IMR-90 (cell line): ENCODE measurements around the gene PRDM15. TPM values are rescaled to one million over a fixed set of nuclear protein-coding genes. Genes with fewer than 3 reads are reported as not detected.

Experiments
- ATAC-seq: fragments of 200-7000 bp; cut with Tn5 transposase; 2 replicates; pipeline ENCODE4 v1.9.1; 2020; ENCODE audit warnings: low read depth, mild to moderate bottlenecking, moderate library complexity
- BruUV-seq: library from RNA; stranded (reverse); fragments of 400-500 nt; replicated peaks from 2 replicates; lab custom pipeline; 2021; lab: Mats Ljungman, UMichigan
- CTCF ChIA-PET: fragments of 300-600 bp; formaldehyde crosslinking; extraction: SDS; loops from one replicate; lab custom pipeline; 2021; ENCODE audit warnings: antibody characterized with exemption; lab: Yijun Ruan, JAX
- POLR2A ChIA-PET: fragments of 300-600 bp; sonication (Branson Sonifier 250); formaldehyde crosslinking; loops from one replicate; lab custom pipeline; 2022; ENCODE audit warnings: antibody characterized with exemption; ENCODE audit not compliant: unreplicated experiment; lab: Charles Lee
- DNase-seq: peaks from one replicate; pipeline ENCODE4 v3.0.0; 2013
- H2AFZ ChIP-seq: replicated peaks from 2 replicates; pipeline ENCODE3; 2013; ENCODE audit warnings: low read length, mild to moderate bottlenecking; ENCODE audit not compliant: poor library complexity
- H2AK5ac ChIP-seq: 2 replicates; pipeline ENCODE4 v1.6.1; 2013; ENCODE audit warnings: low read depth, low read length, inconsistent platforms
- H2AK9ac ChIP-seq: replicated peaks from 2 replicates; pipeline ENCODE3; 2013; ENCODE audit warnings: mild to moderate bottlenecking, low read depth, low read length, moderate library complexity; ENCODE audit not compliant: poor library complexity
- H2BK120ac ChIP-seq: 2 replicates; pipeline ENCODE4 v1.6.1; 2013; ENCODE audit warnings: low read depth, low read length, inconsistent platforms
- H2BK15ac ChIP-seq: 3 replicates; pipeline ENCODE4 v1.6.1; 2013; ENCODE audit warnings: low read depth, low read length, inconsistent platforms
- H2BK20ac ChIP-seq: 2 replicates; pipeline ENCODE4 v1.6.1; 2013; ENCODE audit warnings: low read depth, mild to moderate bottlenecking, inconsistent platforms, low read length, moderate library complexity
- H2BK5ac ChIP-seq: 2 replicates; pipeline ENCODE4 v1.6.1; 2013; ENCODE audit warnings: mild to moderate bottlenecking, low read depth, low read length, inconsistent platforms; ENCODE audit not compliant: poor library complexity, severe bottlenecking
- H3K14ac ChIP-seq: replicated peaks from 2 replicates; pipeline ENCODE4 v1.6.1; 2013; ENCODE audit warnings: low read depth, low read length, inconsistent platforms
- H3K18ac ChIP-seq: 2 replicates; pipeline ENCODE4 v1.6.1; 2013; ENCODE audit warnings: low read depth, low read length, control low read depth
- H3K23ac ChIP-seq: 2 replicates; pipeline ENCODE4 v1.6.1; 2013; ENCODE audit warnings: low read depth, low read length, inconsistent platforms
- H3K27ac ChIP-seq: 2 replicates; pipeline ENCODE4 v1.5.1; 2013; ENCODE audit warnings: mild to moderate bottlenecking, control low read depth, low read length; ENCODE audit not compliant: insufficient read depth
- H3K27me3 ChIP-seq: 2 replicates; pipeline ENCODE4 v1.6.1; 2013; ENCODE audit warnings: low read length; ENCODE audit not compliant: control insufficient read depth, insufficient read depth
- H3K36me3 ChIP-seq: 2 replicates; pipeline ENCODE4 v1.6.1; 2013; ENCODE audit warnings: low read length, mixed read lengths; ENCODE audit not compliant: control insufficient read depth, insufficient read depth
- H3K4ac ChIP-seq: 2 replicates; pipeline ENCODE4 v1.6.1; 2013; ENCODE audit warnings: low read depth, low read length, inconsistent platforms
- H3K4me1 ChIP-seq: 2 replicates; pipeline ENCODE4 v1.6.1; 2013; ENCODE audit warnings: low read length, mixed read lengths; ENCODE audit not compliant: control insufficient read depth, insufficient read depth
- H3K4me2 ChIP-seq: 2 replicates; pipeline ENCODE4 v1.6.1; 2013; ENCODE audit warnings: low read depth, mild to moderate bottlenecking, control low read depth, low read length, moderate library complexity
- H3K4me3 ChIP-seq: 2 replicates; pipeline ENCODE4 v1.5.1; 2013; ENCODE audit warnings: low read depth, mild to moderate bottlenecking, control low read depth, low read length, moderate library complexity; ENCODE audit not compliant: insufficient read depth
- H3K56ac ChIP-seq: 2 replicates; pipeline ENCODE4 v1.6.1; 2013; ENCODE audit warnings: low read length, inconsistent platforms; ENCODE audit not compliant: insufficient read depth; ENCODE audit errors: extremely low read depth
- H3K79me1 ChIP-seq, 2 experiments: 2 replicates each; pipeline ENCODE4 v1.6.1; 2013; ENCODE audit warnings: low read length in 2 of 2, inconsistent platforms in 1 of 2, low read depth in 1 of 2
- H3K9ac ChIP-seq: 2 replicates; pipeline ENCODE4 v1.6.1; 2013; ENCODE audit warnings: low read depth, low read length, control low read depth
- H3K9me1 ChIP-seq: 2 replicates; pipeline ENCODE4 v1.6.1; 2013; ENCODE audit warnings: low read length, inconsistent platforms; ENCODE audit not compliant: insufficient read depth
- H3K9me3 ChIP-seq: 2 replicates; pipeline ENCODE4 v1.6.1; 2013; ENCODE audit warnings: low read length; ENCODE audit not compliant: control insufficient read depth, insufficient read depth
- H4K20me1 ChIP-seq: 2 replicates; pipeline ENCODE4 v1.6.1; 2013; ENCODE audit warnings: low read length, inconsistent platforms; ENCODE audit not compliant: insufficient read depth
- H4K5ac ChIP-seq: 2 replicates; pipeline ENCODE4 v1.6.1; 2013; ENCODE audit warnings: mild to moderate bottlenecking, low read depth, low read length, control low read depth
- H4K8ac ChIP-seq, 2 experiments: 2 replicates each; pipeline ENCODE4 v1.6.1; 2013; ENCODE audit warnings: low read depth in 2 of 2, low read length in 2 of 2, control low read depth in 1 of 2, inconsistent platforms in 1 of 2
- H4K91ac ChIP-seq: 2 replicates; pipeline ENCODE4 v1.6.1; 2013; ENCODE audit warnings: low read depth, low read length, inconsistent platforms; ENCODE audit not compliant: insufficient read depth
- BHLHE40 ChIP-seq: fragments of 150-350 bp; IDR thresholded peaks from 2 replicates; pipeline ENCODE4 v1.6.1; 2016; ENCODE audit warnings: mild to moderate bottlenecking, low read depth, low read length
- CEBPB ChIP-seq: IDR thresholded peaks from 2 replicates; pipeline ENCODE4 v1.6.1; 2012; ENCODE audit warnings: low read depth, low read length, improper control_type of control experiment
- CHD1 ChIP-seq: IDR thresholded peaks from 2 replicates; pipeline ENCODE4 v1.6.1; 2012; ENCODE audit warnings: low read depth, low read length, improper control_type of control experiment
- CTCF ChIP-seq: conservative IDR thresholded peaks from 2 replicates; pipeline ENCODE4 v1.5.1; 2012; ENCODE audit warnings: mild to moderate bottlenecking, low read depth, low read length, improper control_type of control experiment
- FOS ChIP-seq: fragments of 150-350 bp; IDR thresholded peaks from 2 replicates; pipeline ENCODE4 v1.6.1; 2016; ENCODE audit warnings: low read depth, low read length
- MAFK ChIP-seq: IDR thresholded peaks from 2 replicates; pipeline ENCODE4 v1.6.1; 2012; ENCODE audit warnings: low read depth, low read length, improper control_type of control experiment
- MAZ ChIP-seq: IDR thresholded peaks from 2 replicates; pipeline ENCODE4 v1.6.1; 2012; ENCODE audit warnings: low read depth, mild to moderate bottlenecking, low read length, improper control_type of control experiment, moderate library complexity, borderline replicate concordance
- MXI1 ChIP-seq: IDR thresholded peaks from 2 replicates; pipeline ENCODE4 v1.6.1; 2012; ENCODE audit warnings: low read depth, mild to moderate bottlenecking, low read length, moderate library complexity, borderline replicate concordance
- NFE2L2 ChIP-seq: fragments of 150-350 bp; IDR thresholded peaks from 2 replicates; pipeline ENCODE4 v1.6.1; 2016; ENCODE audit warnings: low read depth, mild to moderate bottlenecking, low read length
- POLR2A ChIP-seq: IDR thresholded peaks from 2 replicates; pipeline ENCODE4 v1.6.1; 2012; ENCODE audit warnings: mild to moderate bottlenecking, low read depth, low read length
- RAD21 ChIP-seq: IDR thresholded peaks from 2 replicates; pipeline ENCODE4 v1.6.1; 2012; ENCODE audit warnings: low read length, improper control_type of control experiment
- RCOR1 ChIP-seq: IDR thresholded peaks from 2 replicates; pipeline ENCODE4 v1.6.1; 2012; ENCODE audit warnings: mild to moderate bottlenecking, low read length, improper control_type of control experiment; ENCODE audit not compliant: insufficient replicate concordance
- RFX5 ChIP-seq: IDR thresholded peaks from 2 replicates; pipeline ENCODE4 v1.8.0; 2012; ENCODE audit warnings: low read depth, mild to moderate bottlenecking, low read length, moderate library complexity
- SMC3 ChIP-seq: fragments of 150-350 bp; IDR thresholded peaks from 2 replicates; pipeline ENCODE4 v1.6.1; 2016; ENCODE audit warnings: low read depth, mild to moderate bottlenecking, antibody characterized with exemption, low read length, moderate library complexity
- USF2 ChIP-seq: fragments of 150-350 bp; IDR thresholded peaks from 2 replicates; pipeline ENCODE4 v1.6.1; 2017; ENCODE audit warnings: mild to moderate bottlenecking, antibody characterized with exemption, low read length, low read depth
- WGBS, 2 experiments: methylation state at CpG; one replicate each; pipeline versions ENCODE4 v1.1.5 to v1.1.7; 2013; ENCODE audit warnings: missing lambda C conversion rate in 2 of 2; ENCODE audit not compliant: insufficient read length in 1 of 2; ENCODE audit errors: extremely low coverage in 2 of 2; 5-methylcytosine and 5-hydroxymethylcytosine counted together
- dilution Hi-C: fragments of 300-500 bp; cut with HindIII; formaldehyde crosslinking; loops from one replicate; pipeline ENCODE4 v1.14.3; 2018; ENCODE audit warnings: low sequenced_read_pairs; ENCODE audit not compliant: unreplicated experiment
- in situ Hi-C: fragments of 300-500 bp; cut with MboI; formaldehyde crosslinking; loops from 3 replicates; pipeline ENCODE4 v1.14.3; 2019; ENCODE audit warnings: low sequenced_read_pairs, inconsistent platforms, mixed read lengths
- intact Hi-C: fragments of 100-400 bp; cut with micrococcal nuclease; formaldehyde crosslinking; loops from 2 replicates; pipeline ENCODE4 v1.10.0; 2022
- polyA plus RNA-seq, 3 experiments: library from polyadenylated mRNA; depleted of rRNA; stranded (reverse); fragments of >200 nt; gene quantifications; 2 replicates each; pipeline ENCODE4 v1.2.3, GENCODE V29; 2012; ENCODE audit warnings: low replicate concordance in 1 of 3
- total RNA-seq: library from RNA; depleted of rRNA; stranded (reverse); fragments of >200 nt; gene quantifications from 2 replicates; pipeline ENCODE4 v1.2.3, GENCODE V29; 2012
- TF ChIP-seq, protein P1 (sequence below): fragments of 150-350 bp; IDR thresholded peaks from 2 replicates; pipeline ENCODE4 v1.6.1; 2016; ENCODE audit warnings: low read depth, mild to moderate bottlenecking, low read length, moderate library complexity, borderline replicate concordance

PRDM15 gene
- total and polyA plus RNA-seq, 2 of the 4 experiments (the other 2 are of a cell fraction): 7.3 to 8.8 TPM

GRCh38 chr21:41755258-41755933, 123.7 kb downstream of the PRDM15 start:
- DNase-seq (no peak), ATAC-seq (no peak)
- in situ Hi-C loops (no loop called here), dilution Hi-C loops (no loop called here), intact Hi-C loops (no loop called here)
- H3K4me2 ChIP-seq: no peak overlapping the region
- no peaks in the 10 kb centered on the region for H4K20me1 ChIP-seq
- ChIA-PET CTCF (interaction anchor here (1.7 kb wide), 1 partner anchor 22 kb away, joined by 3 read pairs; no protein-coding TSS in a partner anchor), POLR2A (no interaction called here)
- H3K36me3 ChIP-seq: no peaks in the 10 kb centered on the region
- BruUV-seq: no TSS peak
- H3K9me1 ChIP-seq: peaks cover 4% of the 10 kb centered on the region; the same call in 1 of the 2 replicates
- no peaks in the 10 kb centered on the region for H3K79me1 ChIP-seq
- no peak overlapping the region for H3K4me3 ChIP-seq
- no peak overlapping the region for H2AFZ ChIP-seq
- no peak overlapping the region for H3K56ac ChIP-seq
- H3K14ac ChIP-seq: no peak overlapping the region
- H3K9me3 ChIP-seq: no peaks in the 10 kb centered on the region
- H4K91ac ChIP-seq: no peak overlapping the region
- no peak overlapping the region for H2AK9ac ChIP-seq
- WGBS, 2 experiments: 93% methylated on average over 11 of the region's 23 CpGs; no CpG with 5 or more reads in 1 of the 2 experiments
- H4K8ac ChIP-seq: no peak overlapping the region
- no peak overlapping the region for H3K27ac ChIP-seq
- H4K5ac ChIP-seq: no peak overlapping the region
- H3K27me3 ChIP-seq: peaks cover 8% of the 10 kb centered on the region
- H3K23ac ChIP-seq: no peak overlapping the region
- no peak overlapping the region for H3K18ac ChIP-seq
- no peak overlapping the region for H2BK120ac ChIP-seq
- peaks cover 11% of the 10 kb centered on the region for H3K4me1 ChIP-seq
- H2AK5ac ChIP-seq: no peak overlapping the region
- H2BK5ac ChIP-seq: no peak overlapping the region
- no peak overlapping the region for H2BK15ac ChIP-seq
- H2BK20ac ChIP-seq: no peak overlapping the region
- H3K9ac ChIP-seq: no peak overlapping the region
- TF ChIP-seq MAZ (no peak), BHLHE40 (no peak), RFX5 (no peak), CTCF (no peak), POLR2A (no peak), USF2 (no peak), FOS (no peak), MXI1 (no peak), NFE2L2 (no peak), RCOR1 (no peak), MAFK (no peak), RAD21 (no peak), SMC3 (no peak), CHD1 (no peak), CEBPB (no peak)
- TF ChIP-seq, protein P1, sequence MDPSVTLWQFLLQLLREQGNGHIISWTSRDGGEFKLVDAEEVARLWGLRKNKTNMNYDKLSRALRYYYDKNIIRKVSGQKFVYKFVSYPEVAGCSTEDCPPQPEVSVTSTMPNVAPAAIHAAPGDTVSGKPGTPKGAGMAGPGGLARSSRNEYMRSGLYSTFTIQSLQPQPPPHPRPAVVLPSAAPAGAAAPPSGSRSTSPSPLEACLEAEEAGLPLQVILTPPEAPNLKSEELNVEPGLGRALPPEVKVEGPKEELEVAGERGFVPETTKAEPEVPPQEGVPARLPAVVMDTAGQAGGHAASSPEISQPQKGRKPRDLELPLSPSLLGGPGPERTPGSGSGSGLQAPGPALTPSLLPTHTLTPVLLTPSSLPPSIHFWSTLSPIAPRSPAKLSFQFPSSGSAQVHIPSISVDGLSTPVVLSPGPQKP: no peak
- H3K4ac ChIP-seq: no peak overlapping the region
